ENCODE measurements around the gene ZNF280C.

DNA sequence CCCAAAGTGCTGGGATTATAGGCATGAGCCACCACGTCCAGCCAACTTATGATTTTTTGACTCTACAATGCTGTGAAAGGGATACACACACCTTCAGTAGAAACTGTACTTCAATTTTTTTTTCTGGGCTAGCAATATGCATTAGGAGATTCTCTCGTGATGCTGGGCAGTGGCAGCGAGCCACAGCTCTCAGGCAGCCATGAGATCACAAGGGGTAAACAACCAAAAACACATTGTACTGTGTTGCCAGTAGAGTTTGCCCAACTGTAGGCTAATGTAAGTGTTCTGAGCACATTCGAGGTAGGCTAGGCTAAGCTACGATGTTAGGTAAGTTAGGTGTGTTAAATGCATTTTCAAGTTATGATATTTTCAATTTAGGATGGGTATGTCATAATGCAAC, 71.2 kb downstream of the ZNF280C start:
- TF ChIP-seq, protein P1, sequence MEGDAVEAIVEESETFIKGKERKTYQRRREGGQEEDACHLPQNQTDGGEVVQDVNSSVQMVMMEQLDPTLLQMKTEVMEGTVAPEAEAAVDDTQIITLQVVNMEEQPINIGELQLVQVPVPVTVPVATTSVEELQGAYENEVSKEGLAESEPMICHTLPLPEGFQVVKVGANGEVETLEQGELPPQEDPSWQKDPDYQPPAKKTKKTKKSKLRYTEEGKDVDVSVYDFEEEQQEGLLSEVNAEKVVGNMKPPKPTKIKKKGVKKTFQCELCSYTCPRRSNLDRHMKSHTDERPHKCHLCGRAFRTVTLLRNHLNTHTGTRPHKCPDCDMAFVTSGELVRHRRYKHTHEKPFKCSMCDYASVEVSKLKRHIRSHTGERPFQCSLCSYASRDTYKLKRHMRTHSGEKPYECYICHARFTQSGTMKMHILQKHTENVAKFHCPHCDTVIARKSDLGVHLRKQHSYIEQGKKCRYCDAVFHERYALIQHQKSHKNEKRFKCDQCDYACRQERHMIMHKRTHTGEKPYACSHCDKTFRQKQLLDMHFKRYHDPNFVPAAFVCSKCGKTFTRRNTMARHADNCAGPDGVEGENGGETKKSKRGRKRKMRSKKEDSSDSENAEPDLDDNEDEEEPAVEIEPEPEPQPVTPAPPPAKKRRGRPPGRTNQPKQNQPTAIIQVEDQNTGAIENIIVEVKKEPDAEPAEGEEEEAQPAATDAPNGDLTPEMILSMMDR (IDR thresholded peaks at IDR 0.05), result no peak
- no peak for TF ChIP-seq POLR2A (IDR thresholded peaks at IDR 0.05)
